Activated naive CD4-positive, alpha-beta T cell treated with anti-CD3 and anti-CD28 coated beads, Interleukin-2, amount 50 U/mL, for 16 hours (primary cell): ENCODE results near the gene FAM241A.

Experiments used
- DNase-seq: peaks from one replicate; pipeline ENCODE4 v3.0.0-alpha.2; 2020

The FAM241A gene

GRCh38 chr4:112222219-112222955 lies 77.1 kb downstream of the FAM241A start:
- no peak for DNase-seq

GRCh38 chr4:112225157-112225556 lies 79.9 kb downstream of the FAM241A start:
- no peak for DNase-seq

GRCh38 chr4:112230879-112231778 lies 85.9 kb downstream of the FAM241A start:
- peak; percentile 98 for DNase-seq

GRCh38 chr4:112231779-112232713 lies 86.8 kb downstream of the FAM241A start, which contains the start of gene AP1AR:
AP1AR (plus strand) TSS chr4:112231787; CDS start chr4:112232092, 305 bp downstream.
- DNase-seq, result peak; percentile 73

GRCh38 chr4:112234952-112235609 lies 89.8 kb downstream of the FAM241A start:
- peak; percentile 36 for DNase-seq

GRCh38 chr4:112236040-112236439 lies 90.8 kb downstream of the FAM241A start:
- DNase-seq, result no peak

- no peak for DNase-seq
Measured at GRCh38 chr4:112238833-112239232, 93.6 kb downstream of the FAM241A start.
